Measurements from ENCODE around the gene CLEC17A. TPM values are rescaled to one million over a fixed set of nuclear protein-coding genes. Genes with fewer than 3 reads are reported as not detected.
"Not testable (repeated sequence)": the region's sequence is repeated elsewhere in the genome, so short reads cannot be mapped to it uniquely, and the experiment has no call there.

Gene CLEC17A
- total RNA-seq, 1 experiment from 2014 or later: 0.26 TPM

- DNase-seq (ENCODE audit: low read depth, low spot score): no peak
- in situ Hi-C loops (cut with HindIII; ENCODE audit: low pct_unique_long_range_greater_than_20kb, low sequenced_read_pairs): no loop called here
These were observed 26.8 kb upstream of the CLEC17A start for GRCh38 chr19:14555918-14556661.

DNA sequence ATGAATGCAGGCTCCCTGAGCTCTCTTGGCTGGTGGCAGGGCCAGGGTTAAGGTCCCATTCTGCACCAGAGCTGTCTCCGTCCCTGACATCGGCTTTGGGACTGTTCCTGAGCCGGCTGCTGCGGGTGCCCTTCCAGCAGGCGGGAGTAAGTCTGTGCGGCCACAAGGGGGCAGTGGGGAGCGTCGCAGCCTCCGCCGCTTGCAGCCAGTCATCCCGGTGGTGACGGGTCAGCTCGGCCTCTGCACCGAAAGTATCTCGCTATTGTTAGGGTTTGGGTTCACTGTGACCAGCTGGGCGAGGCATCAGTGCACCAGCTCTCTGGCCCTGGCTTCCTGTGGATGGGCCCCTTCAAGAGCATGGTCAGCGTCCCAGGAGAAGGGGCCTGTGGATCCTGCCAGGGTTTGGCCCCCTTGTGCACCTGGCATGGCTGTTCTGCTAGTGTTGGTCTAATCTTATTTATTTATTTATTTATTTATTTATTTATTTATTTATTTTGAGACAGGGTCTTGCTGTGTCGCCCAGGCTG lies 26.2 kb upstream of the CLEC17A start:
- DNase-seq (ENCODE audit: low read depth, low spot score): peak; percentile 68
- in situ Hi-C loops (cut with HindIII; ENCODE audit: low pct_unique_long_range_greater_than_20kb, low sequenced_read_pairs): no loop called here

- in situ Hi-C loops (cut with HindIII; ENCODE audit: low pct_unique_long_range_greater_than_20kb, low sequenced_read_pairs): no loop called here
- no peak for DNase-seq (ENCODE audit: low read depth, low spot score)
These were observed 24.4 kb upstream of the CLEC17A start for GRCh38 chr19:14558370-14559066.

DNA sequence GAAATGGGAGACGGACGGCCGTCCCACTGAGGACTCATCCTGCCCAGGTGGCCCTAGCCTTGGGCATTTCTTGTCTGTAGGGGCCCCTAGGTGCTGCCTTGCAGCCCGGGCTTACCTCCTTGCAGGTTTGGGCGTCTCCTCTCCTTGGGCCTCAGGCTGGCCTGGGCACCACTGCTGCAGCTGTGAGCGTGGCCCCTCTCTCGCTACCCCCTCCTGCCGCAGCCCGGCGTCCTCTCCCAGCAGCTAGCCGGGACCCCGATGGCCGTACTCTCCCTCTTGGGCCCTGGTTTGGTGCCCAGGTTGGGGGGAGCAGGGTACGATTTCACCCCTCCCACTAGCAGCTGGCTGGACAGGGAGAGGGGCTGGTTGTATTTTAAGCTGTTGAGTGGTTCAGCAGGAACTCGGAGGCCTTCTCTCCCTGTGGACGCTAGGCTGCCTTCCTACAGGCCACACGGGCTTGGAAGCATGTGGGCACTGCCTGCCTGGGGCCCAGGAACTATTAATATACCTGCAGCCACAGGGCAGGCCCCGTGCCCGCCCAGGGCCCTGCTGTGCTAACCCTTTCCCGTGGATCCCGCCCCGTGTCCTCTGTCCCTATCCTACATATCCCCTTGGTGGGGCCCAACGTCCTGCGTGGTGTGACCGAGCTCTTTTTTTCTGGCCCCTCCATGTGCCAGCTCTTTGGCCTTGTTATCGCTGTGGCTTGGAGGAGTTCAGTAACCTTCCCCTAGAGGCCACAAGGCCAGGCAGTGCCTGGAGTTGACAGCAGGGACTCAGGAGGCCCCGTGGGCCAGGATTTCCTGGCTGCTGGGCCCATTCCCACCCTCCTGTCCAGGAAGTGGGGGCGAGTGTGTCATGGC lies 22.7 kb upstream of the CLEC17A start:
- no peak for DNase-seq (ENCODE audit: low read depth, low spot score)
- in situ Hi-C loops (cut with HindIII; ENCODE audit: low pct_unique_long_range_greater_than_20kb, low sequenced_read_pairs): no loop called here

- DNase-seq (ENCODE audit: low read depth, low spot score): no peak
- in situ Hi-C loops (cut with HindIII; ENCODE audit: low pct_unique_long_range_greater_than_20kb, low sequenced_read_pairs): no loop called here
These were observed 22.1 kb upstream of the CLEC17A start for GRCh38 chr19:14560776-14561108.

DNA sequence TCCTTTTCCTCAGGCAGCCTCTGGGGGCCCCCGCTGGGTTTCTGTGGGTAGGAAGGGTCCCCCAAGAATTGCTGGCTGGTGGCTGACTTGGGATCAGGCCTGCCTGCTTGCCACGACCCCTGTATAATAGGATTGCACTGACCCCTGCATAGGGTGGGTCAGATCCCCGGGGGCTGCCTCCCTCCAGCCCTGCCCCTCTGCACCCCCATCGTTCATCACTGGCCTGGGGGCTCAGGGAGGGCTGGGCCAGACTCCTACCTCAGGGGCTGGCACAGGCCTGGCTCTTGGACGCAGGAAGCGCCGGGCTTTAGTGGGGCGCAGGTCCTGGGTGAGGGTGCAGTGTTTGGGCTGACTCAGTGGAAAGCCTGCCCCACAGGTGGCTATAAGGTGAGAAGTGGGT lies 21.6 kb upstream of the CLEC17A start:
- no peak for DNase-seq (ENCODE audit: low read depth, low spot score)
- in situ Hi-C loops (cut with HindIII; ENCODE audit: low pct_unique_long_range_greater_than_20kb, low sequenced_read_pairs): no loop called here

DNA sequence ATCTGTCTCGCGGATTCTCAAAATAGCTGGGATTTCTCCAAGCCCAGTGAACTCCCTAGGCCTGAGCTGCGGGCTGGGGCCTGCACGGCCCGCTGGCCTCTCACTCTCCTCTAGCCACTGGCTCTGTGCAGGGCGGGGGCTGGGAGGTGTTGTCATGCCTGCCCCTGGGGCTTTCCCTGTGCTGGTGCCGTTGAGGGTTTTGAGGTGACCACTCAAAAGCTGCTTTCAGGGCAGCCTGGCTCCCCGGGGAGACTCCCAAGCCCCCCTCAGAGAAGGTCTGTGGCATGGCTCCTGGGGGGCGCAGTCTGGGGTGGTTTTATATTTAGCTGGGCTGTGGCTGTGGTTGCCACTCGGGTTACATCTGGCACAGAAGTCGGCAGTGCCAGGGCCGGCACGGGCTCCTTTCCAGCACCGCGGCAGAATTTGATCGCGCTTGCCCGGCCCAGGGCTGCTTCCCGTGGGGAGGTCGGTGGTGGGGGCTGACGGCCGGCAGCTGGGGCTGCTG lies 21.0 kb upstream of the CLEC17A start:
- in situ Hi-C loops (cut with HindIII; ENCODE audit: low pct_unique_long_range_greater_than_20kb, low sequenced_read_pairs): no loop called here
- DNase-seq (ENCODE audit: low read depth, low spot score): no peak

DNA sequence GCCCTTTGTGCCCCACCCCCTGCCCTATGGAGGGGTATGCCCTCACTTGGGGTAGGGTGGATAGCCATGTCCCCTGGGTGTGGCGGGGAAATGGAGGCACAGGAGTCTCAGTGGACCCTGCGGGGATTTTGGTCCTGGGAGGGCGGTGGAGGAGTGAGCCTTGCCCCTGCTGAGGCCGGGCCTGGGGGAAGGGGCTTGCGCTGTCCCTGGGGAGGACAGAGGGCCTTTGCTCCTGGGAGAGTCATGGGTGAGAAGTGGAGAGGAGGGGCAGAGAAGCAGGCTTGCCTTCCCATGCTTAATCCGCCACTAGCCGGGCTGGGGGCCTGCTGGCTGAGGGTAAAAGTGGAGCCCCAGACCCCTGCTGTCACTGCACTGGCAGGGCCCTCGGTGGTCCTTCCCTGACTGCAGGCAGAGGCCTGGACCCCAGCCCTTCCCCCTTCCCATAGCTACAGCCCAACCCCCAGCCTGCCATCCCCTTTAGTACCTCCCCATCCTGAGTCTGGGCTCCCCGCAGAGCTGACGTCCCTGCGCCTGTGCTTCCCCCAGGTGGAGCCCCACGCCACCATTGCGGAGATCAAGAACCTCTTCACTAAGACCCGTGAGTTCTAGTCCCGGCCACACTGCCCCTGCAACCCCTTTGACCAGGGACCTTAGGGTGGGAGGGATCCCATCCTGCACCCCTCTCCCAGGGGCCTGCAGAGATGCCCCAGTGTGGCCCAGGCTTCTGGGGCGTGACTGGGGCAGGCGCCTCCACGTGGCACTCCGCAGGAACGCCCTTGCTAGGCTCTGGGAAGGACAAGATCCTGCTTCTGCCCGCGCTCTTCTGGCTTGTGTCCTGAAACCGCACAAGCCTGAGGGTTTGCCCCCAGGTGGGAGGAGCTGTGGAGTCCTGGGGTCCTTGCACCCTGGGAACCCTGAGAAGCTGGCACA lies 20.0 kb upstream of the CLEC17A start:
- in situ Hi-C loops (cut with HindIII; ENCODE audit: low pct_unique_long_range_greater_than_20kb, low sequenced_read_pairs): no loop called here
- no peak for DNase-seq (ENCODE audit: low read depth, low spot score)

DNA sequence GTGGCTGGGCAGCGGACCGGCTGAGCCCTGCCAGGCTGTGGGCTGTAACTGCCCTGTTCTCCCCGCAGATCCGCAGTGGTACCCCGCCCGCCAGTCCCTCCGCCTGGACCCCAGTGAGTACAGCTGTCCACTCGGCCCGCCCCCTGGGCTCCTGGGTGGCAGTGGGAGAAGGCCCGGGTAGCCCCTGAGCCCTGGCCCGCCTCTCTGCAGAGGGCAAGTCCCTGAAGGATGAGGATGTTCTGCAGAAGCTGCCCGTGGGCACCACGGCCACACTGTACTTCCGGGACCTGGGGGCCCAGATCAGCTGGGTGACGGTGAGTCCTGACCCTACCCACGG lies 19.3 kb upstream of the CLEC17A start:
- no peak for DNase-seq (ENCODE audit: low read depth, low spot score)
- in situ Hi-C loops (cut with HindIII; ENCODE audit: low pct_unique_long_range_greater_than_20kb, low sequenced_read_pairs): no loop called here

DNA sequence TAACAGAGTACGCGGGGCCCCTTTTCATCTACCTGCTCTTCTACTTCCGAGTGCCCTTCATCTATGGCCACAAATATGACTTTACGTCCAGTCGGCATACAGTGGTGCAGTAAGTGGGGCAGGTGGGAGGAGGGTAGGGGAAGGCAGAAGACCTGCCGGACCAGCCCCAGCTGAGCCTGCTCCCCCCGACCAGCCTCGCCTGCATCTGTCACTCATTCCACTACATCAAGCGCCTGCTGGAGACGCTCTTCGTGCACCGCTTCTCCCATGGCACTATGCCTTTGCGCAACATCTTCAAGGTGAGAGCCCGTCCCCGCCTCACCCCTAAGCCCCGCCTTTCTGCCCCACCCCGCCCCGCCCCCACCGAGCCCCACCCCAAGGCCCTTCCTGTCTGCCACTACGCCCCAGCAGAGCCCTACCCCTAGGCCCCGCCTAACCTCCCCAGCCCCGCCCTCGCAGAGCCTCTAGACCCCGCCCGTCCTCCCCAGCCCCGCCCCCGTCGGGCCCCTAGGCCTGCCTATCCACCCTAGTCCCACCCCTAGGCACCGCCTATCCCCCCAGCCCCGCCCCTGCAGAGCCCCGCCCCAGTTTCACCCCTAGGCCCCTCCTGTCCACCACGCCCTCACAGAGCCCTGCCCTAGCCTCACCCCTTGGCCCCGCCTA lies 18.8 kb upstream of the CLEC17A start:
- peak; percentile 63 for DNase-seq (ENCODE audit: low read depth, low spot score)
- in situ Hi-C loops (cut with HindIII; ENCODE audit: low pct_unique_long_range_greater_than_20kb, low sequenced_read_pairs): no loop called here

DNA sequence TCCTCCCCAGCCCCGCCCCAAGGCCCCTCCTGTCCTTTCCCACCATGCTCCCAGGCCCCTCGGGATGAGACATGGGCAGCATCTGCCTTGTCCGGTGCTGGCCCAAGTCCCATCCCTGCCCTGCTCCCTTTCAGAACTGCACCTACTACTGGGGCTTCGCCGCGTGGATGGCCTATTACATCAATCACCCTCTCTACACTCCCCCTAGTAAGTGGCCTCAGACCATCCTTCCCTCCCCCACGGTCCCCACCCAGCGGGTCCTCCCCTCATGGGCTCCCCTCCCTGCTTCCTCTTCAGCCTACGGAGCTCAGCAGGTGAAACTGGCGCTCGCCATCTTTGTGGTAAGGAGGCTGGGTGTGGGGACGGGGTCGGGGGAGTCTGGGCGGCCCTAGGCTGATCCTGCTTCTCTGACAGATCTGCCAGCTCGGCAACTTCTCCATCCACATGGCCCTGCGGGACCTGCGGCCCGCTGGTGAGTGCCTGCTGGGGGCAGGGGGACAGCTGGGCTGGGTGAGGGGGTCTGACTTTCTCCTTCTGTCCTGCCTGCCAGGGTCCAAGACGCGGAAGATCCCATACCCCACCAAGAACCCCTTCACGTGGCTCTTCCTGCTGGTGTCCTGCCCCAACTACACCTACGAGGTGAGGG lies 18.1 kb upstream of the CLEC17A start:
- in situ Hi-C loops (cut with HindIII; ENCODE audit: low pct_unique_long_range_greater_than_20kb, low sequenced_read_pairs); DNase-seq (ENCODE audit: low read depth, low spot score): not testable (repeated sequence)

DNA sequence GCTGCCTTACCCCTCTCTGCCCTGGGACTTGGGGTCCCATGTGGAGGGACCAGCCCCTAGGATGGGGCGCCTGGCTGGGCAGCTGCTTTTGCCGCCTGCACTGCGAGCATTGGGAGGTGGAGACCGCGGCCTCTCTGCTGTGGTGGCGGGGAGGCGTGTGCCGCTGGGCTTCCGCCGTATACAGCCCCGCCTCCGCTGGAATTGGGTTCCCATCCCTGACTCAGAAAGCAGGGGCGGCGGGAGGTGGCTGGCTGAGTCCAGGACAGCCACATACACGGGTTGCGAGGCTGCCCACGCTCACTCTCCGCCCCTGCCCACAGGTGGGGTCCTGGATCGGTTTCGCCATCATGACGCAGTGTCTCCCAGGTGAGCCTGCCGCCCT lies 17.6 kb upstream of the CLEC17A start:
- in situ Hi-C loops (cut with HindIII; ENCODE audit: low pct_unique_long_range_greater_than_20kb, low sequenced_read_pairs): no loop called here
- no peak for DNase-seq (ENCODE audit: low read depth, low spot score)

GRCh38 chr19:14565765-14566711 lies 16.8 kb upstream of the CLEC17A start:
- in situ Hi-C loops (cut with HindIII; ENCODE audit: low pct_unique_long_range_greater_than_20kb, low sequenced_read_pairs): no loop called here
- DNase-seq (ENCODE audit: low read depth, low spot score): no peak

GRCh38 chr19:14566712-14567077 lies 16.2 kb upstream of the CLEC17A start:
- in situ Hi-C loops (cut with HindIII; ENCODE audit: low pct_unique_long_range_greater_than_20kb, low sequenced_read_pairs): no loop called here
- DNase-seq (ENCODE audit: low read depth, low spot score): no peak

DNA sequence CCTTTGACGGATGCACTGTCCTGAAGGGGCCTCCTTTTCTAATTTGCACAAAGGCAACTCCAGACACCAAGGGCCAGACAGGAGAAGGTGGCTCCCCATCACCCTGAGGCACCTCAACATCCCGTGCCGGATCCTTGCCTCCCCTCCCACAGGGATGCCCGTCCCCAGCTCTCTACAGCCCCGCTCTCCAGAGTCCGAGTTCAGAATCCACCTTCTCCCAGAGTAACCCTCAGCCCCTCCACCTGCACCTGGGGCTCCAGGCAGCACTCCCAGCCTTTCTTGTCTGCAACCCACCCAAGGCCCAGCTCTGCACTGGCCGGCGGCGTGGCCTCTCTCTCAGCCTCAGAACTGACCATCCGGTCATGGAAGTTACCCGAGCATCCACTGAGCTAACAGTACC lies 15.8 kb upstream of the CLEC17A start:
- DNase-seq (ENCODE audit: low read depth, low spot score): no peak
- in situ Hi-C loops (cut with HindIII; ENCODE audit: low pct_unique_long_range_greater_than_20kb, low sequenced_read_pairs): no loop called here
